Measurements from ENCODE around the gene FBXL17. TPM values are rescaled to one million over a fixed set of nuclear protein-coding genes. Genes with fewer than 3 reads are reported as not detected.

FBXL17 gene
- total and polyA plus RNA-seq, 2 of the 4 experiments (the other 2 are of a cell fraction) = 3.9 to 8.1 TPM

GRCh38 chr5:107937204-107937603 is 444.7 kb downstream of the FBXL17 start:
- no peak overlapping the region for H2AFZ ChIP-seq (replicated peaks; ENCODE audit: low read length, poor library complexity)
- in situ Hi-C loops (cut with MboI; ENCODE audit: low sequenced_read_pairs) (no loop called here), intact Hi-C loops (cut with micrococcal nuclease) (no loop called here), dilution Hi-C loops (cut with HindIII; ENCODE audit: low sequenced_read_pairs, unreplicated experiment) (no loop called here)
- H3K27ac ChIP-seq (ENCODE audit: insufficient read depth, low read length) = no peak overlapping the region
- no peak overlapping the region for H3K14ac ChIP-seq (replicated peaks; ENCODE audit: low read depth, low read length)
- H3K23ac ChIP-seq (ENCODE audit: low read depth, low read length) = no peak overlapping the region
- H3K9me3 ChIP-seq (ENCODE audit: control insufficient read depth, insufficient read depth, low read length) = no peaks in the 10 kb centered on the region
- no peak for TF ChIP-seq CEBPB (IDR thresholded peaks at IDR 0.05; ENCODE audit: low read depth, low read length)
- no peak for TF ChIP-seq RAD21 (IDR thresholded peaks at IDR 0.05; ENCODE audit: low read length)
- no peak for TF ChIP-seq MAFK (IDR thresholded peaks at IDR 0.05; ENCODE audit: low read depth, low read length)
- TF ChIP-seq RCOR1 (IDR thresholded peaks at IDR 0.05; ENCODE audit: insufficient replicate concordance, low read length) = no peak
- no peak for TF ChIP-seq RFX5 (IDR thresholded peaks at IDR 0.05; ENCODE audit: low read depth, low read length)
- TF ChIP-seq ELK1 (IDR thresholded peaks at IDR 0.05; ENCODE audit: borderline replicate concordance, low read depth, low read length) = no peak
- TF ChIP-seq CTCF (conservative IDR thresholded peaks at IDR 0.05; ENCODE audit: low read depth, low read length) = no peak
- no peak for TF ChIP-seq USF2 (IDR thresholded peaks at IDR 0.05; ENCODE audit: low read depth, low read length)
- H2AK9ac ChIP-seq (replicated peaks; ENCODE audit: low read depth, low read length, poor library complexity) = no peak overlapping the region
- ChIA-PET CTCF (no interaction called here), POLR2A (ENCODE audit: unreplicated experiment) (no interaction called here)
- no peak overlapping the region for H3K56ac ChIP-seq (ENCODE audit: extremely low read depth, insufficient read depth, low read length)
- no peak overlapping the region for H4K91ac ChIP-seq (ENCODE audit: insufficient read depth, low read depth, low read length)
- H3K18ac ChIP-seq (ENCODE audit: low read depth, low read length) = no peak overlapping the region
- no peak overlapping the region for H3K4ac ChIP-seq (ENCODE audit: low read depth, low read length)
- H4K20me1 ChIP-seq (ENCODE audit: insufficient read depth, low read length) = no peaks in the 10 kb centered on the region
- H3K4me3 ChIP-seq (ENCODE audit: insufficient read depth, low read depth, low read length) = no peak overlapping the region
- no peak for ATAC-seq (ENCODE audit: low read depth)
- H4K5ac ChIP-seq (ENCODE audit: low read depth, low read length) = no peak overlapping the region
- no TSS peak for BruUV-seq (replicated peaks)
- no peak overlapping the region for H2AK5ac ChIP-seq (ENCODE audit: low read depth, low read length)
- no peak overlapping the region for H3K4me2 ChIP-seq (ENCODE audit: low read depth, low read length)
- H2BK120ac ChIP-seq (ENCODE audit: low read depth, low read length) = no peak overlapping the region
- no peak overlapping the region for H3K9ac ChIP-seq (ENCODE audit: low read depth, low read length)
- no CpG with 5 or more reads among the region's 5 CpGs for WGBS, 2 experiments (ENCODE audit: extremely low coverage in 2 of 2, insufficient read length in 1 of 2)
- no peak overlapping the region for H2BK5ac ChIP-seq (ENCODE audit: low read depth, low read length, poor library complexity, severe bottlenecking)
- H3K27me3 ChIP-seq (ENCODE audit: control insufficient read depth, insufficient read depth, low read length) = no peaks in the 10 kb centered on the region
- no peaks in the 10 kb centered on the region for H3K36me3 ChIP-seq (ENCODE audit: control insufficient read depth, insufficient read depth, low read length)
- H3K79me1 ChIP-seq (ENCODE audit: low read depth in 1 of 2, low read length in 2 of 2) = no peaks in the 10 kb centered on the region
- H4K8ac ChIP-seq (ENCODE audit: low read depth in 2 of 2, low read length in 2 of 2) = no peak overlapping the region
- H3K4me1 ChIP-seq (ENCODE audit: control insufficient read depth, insufficient read depth, low read length) = no peaks in the 10 kb centered on the region
- no peak overlapping the region for H2BK15ac ChIP-seq (ENCODE audit: low read depth, low read length)
- H2BK20ac ChIP-seq (ENCODE audit: low read depth, low read length) = no peak overlapping the region
- no peak for DNase-seq
- H3K9me1 ChIP-seq (ENCODE audit: insufficient read depth, low read length) = peaks cover 4% of the 10 kb centered on the region

Measured in IMR-90 (cell line).